ENCODE measurements around the gene SHOC2.

Gene SHOC2

DNA sequence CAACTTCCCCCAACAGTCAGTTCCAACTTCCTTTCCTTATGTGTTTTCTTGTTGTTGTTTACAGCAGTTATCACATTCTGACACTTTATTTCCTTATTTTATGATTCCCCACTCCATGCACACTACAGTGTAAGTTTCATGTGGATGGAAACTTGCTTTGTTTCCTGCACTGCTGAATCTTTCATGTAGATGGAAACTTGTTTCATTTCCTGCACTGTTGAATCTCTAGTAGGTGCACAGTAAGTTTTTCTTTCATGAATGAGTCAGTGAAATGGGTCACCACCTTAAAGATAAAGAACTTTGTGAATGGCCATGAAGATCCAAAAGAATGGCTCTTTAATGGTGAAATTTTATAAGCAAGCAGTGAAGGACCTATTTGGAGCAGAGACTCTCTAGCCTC lies 61.4 kb downstream of the SHOC2 start:
- peak; percentile 9 for DNase-seq (ENCODE audit: low read depth)
- TF ChIP-seq, protein P1, sequence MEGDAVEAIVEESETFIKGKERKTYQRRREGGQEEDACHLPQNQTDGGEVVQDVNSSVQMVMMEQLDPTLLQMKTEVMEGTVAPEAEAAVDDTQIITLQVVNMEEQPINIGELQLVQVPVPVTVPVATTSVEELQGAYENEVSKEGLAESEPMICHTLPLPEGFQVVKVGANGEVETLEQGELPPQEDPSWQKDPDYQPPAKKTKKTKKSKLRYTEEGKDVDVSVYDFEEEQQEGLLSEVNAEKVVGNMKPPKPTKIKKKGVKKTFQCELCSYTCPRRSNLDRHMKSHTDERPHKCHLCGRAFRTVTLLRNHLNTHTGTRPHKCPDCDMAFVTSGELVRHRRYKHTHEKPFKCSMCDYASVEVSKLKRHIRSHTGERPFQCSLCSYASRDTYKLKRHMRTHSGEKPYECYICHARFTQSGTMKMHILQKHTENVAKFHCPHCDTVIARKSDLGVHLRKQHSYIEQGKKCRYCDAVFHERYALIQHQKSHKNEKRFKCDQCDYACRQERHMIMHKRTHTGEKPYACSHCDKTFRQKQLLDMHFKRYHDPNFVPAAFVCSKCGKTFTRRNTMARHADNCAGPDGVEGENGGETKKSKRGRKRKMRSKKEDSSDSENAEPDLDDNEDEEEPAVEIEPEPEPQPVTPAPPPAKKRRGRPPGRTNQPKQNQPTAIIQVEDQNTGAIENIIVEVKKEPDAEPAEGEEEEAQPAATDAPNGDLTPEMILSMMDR (IDR thresholded peaks at IDR 0.05; ENCODE audit: insufficient read depth, low read depth, low read length, missing control alignments): no peak
- H3K4me3 ChIP-seq (ENCODE audit: low read depth, low read length): no peak overlapping the region

DNA sequence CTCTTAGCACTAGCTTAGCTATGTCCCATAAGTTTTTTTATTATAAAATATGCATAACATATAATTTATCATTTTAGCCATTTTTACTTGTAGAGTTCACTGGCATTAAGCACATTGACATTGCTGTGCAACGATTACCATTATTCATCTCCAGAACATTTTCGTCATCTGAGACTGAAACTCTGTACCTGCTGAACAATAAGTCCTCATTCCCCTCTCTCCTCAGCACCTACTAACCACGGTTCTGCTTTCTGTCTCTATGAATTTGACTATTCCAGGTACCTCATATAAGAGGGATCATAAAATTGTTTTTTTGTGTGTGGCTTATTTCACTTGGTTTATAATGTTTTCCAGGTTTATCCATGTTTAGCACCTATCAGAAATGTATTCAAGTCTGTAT lies 64.1 kb downstream of the SHOC2 start:
- H3K4me3 ChIP-seq (ENCODE audit: low read depth, low read length): no peak overlapping the region
- TF ChIP-seq, protein P1 (IDR thresholded peaks at IDR 0.05; ENCODE audit: insufficient read depth, low read depth, low read length, missing control alignments): no peak
- DNase-seq (ENCODE audit: low read depth): no peak

DNA sequence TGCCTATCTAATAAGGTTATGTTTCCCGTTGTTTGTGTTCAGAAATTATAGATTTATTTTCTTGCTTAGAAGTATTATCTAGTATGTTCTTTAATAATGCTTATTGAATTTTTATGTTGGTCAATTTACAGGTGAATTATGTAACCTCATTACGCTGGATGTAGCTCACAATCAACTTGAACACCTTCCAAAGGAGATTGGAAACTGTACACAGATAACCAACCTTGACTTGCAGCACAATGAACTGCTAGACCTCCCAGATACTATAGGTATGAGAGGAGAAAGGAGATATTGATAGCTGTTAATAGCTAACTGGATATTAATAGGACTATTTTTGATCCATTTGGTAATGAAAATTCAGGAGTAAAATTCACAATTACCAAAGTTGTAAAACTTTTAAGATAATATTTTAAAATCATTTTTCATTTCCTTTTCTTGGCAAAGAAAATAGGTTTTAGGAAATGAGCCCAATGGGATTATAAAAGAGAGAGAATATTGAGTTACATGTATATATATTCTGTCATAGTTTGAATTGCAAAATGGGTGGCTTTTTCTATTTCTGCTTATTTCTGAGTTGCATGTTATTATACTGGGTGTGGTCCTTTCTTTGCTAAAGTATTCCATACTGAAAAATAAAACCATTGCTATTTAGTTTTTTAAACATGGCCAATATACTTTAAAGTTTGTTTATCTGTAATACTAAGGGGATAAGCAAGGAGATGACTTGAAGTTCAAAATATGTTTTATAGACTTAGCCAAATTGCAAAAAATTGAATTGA lies 66.3 kb downstream of the SHOC2 start:
- no peak for DNase-seq (ENCODE audit: low read depth)
- H3K4me3 ChIP-seq (ENCODE audit: low read depth, low read length): no peak overlapping the region
- TF ChIP-seq, protein P1 (IDR thresholded peaks at IDR 0.05; ENCODE audit: insufficient read depth, low read depth, low read length, missing control alignments): no peak

DNA sequence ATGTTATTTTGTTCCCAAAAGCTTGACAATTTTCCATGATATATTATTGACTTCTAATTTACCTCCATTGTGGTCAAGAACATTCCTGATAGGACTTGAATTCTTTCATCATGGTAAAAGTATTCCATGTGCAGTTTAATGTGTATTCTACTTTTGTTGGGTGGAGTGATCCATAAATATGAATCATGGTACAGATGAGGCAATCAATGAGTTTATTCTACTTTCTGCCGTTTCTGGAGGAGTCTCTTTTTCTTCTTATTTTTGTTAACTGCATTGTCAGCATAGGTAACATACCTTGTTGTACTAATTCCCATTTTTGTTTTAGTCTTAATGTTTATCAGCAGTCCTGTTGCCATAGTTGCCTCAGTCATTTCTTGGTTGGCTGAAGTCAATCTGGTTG lies 69.6 kb downstream of the SHOC2 start:
- no peak overlapping the region for H3K4me3 ChIP-seq (ENCODE audit: low read depth, low read length)
- TF ChIP-seq, protein P1 (IDR thresholded peaks at IDR 0.05; ENCODE audit: insufficient read depth, low read depth, low read length, missing control alignments): no peak
- no peak for DNase-seq (ENCODE audit: low read depth)

DNA sequence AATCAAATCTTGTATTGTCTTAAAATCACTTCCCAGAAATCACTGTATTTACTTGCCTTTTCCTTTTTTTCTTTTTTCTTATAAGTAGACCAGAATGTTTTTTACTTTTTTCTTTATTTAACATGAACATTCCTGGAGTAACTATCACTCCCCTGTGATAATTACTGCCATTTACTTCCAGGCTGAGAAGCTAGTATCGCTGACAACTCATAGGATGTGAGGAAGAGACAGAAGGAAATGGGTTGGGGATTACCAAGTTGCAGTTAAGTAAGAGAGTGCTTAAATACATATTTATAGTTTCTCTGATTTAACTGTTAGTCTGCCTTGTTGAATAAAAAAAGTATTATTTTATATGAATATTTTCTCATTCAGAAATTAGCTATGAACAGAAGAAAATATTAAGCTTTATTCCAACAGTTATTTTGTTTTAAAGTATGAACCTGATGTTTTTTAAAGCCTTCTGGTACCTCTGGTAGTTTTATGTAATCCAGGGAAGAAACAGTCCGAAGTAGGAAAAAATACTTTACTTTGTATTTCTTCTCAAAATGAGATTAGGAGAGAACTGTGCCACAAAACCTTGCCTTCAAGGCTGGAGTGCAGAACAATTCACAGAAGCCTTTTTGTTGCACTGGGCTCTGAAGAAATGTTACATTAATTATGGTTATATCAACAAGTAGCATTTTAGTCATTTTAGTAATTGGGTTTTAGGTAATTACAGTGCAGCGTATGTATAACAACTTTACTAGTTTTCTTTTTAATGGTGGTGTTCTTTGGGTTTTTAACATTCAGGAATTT lies 72.8 kb downstream of the SHOC2 start:
- peak; percentile 5 for DNase-seq (ENCODE audit: low read depth)
- TF ChIP-seq, protein P1 (IDR thresholded peaks at IDR 0.05; ENCODE audit: insufficient read depth, low read depth, low read length, missing control alignments): no peak
- H3K4me3 ChIP-seq (ENCODE audit: low read depth, low read length): no peak overlapping the region

DNA sequence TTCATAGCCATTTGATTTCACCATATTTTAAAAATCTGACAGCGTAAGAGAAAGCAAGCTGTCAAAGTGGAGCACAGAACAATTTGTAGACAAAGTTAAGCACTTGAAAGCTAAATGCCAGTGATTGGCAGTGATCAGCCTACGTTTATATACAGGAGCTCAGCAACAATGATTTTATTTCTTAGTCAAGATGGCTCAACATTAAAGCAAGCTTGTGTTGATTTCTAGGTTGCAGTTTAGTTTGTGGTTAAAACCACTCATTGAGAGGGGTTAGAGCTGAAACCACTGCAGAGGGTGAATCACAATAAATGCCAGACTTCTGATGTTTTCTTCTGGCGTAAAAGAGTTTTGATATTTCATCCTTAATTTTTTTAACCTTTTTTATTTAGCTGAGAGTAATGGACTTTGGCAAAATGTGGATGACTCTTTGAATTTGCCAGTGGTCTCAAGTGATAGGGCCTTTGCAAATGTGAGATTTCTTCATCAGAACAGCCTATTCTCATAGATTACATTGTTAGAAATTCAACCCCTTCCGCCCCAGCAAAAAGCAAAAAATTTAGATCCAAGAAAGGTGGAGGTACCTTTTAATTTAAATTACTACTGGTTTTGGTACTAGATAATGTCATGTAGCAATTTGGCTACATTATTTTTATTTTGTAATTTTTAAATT lies 73.8 kb downstream of the SHOC2 start:
- TF ChIP-seq, protein P1 (IDR thresholded peaks at IDR 0.05; ENCODE audit: insufficient read depth, low read depth, low read length, missing control alignments): no peak
- peak; percentile 44 for DNase-seq (ENCODE audit: low read depth)
- H3K4me3 ChIP-seq (ENCODE audit: low read depth, low read length): no peak overlapping the region

All from GM12865 (cell line).